Choroid plexus epithelial cell (primary cell): Measurements from ENCODE around the gene FUZ.

Experiments used
- DNase-seq: peaks from one replicate; pipeline ENCODE4 v3.0.0-alpha.2; 2010; ENCODE audit warnings: low read depth
- H3K4me3 ChIP-seq: 2 replicates; pipeline ENCODE4 v1.5.1; 2011; ENCODE audit warnings: low read depth, mild to moderate bottlenecking, control low read depth, low read length, moderate library complexity
- TF ChIP-seq, protein P1 (sequence below): conservative IDR thresholded peaks from 2 replicates; pipeline ENCODE4 v1.5.1; 2011; ENCODE audit warnings: low read depth, mild to moderate bottlenecking, control low read depth, inconsistent platforms, low read length, moderate library complexity

Gene FUZ

DNA sequence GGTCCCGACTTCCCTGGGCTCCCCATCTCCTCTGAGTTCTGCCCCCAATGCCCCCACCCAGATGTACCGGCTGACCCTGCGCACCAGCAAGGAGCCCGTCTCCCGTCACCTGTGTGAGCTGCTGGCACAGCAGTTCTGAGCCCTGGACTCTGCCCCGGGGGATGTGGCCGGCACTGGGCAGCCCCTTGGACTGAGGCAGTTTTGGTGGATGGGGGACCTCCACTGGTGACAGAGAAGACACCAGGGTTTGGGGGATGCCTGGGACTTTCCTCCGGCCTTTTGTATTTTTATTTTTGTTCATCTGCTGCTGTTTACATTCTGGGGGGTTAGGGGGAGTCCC is 6.5 kb downstream of the FUZ start:
- DNase-seq = no peak
- TF ChIP-seq, protein P1, sequence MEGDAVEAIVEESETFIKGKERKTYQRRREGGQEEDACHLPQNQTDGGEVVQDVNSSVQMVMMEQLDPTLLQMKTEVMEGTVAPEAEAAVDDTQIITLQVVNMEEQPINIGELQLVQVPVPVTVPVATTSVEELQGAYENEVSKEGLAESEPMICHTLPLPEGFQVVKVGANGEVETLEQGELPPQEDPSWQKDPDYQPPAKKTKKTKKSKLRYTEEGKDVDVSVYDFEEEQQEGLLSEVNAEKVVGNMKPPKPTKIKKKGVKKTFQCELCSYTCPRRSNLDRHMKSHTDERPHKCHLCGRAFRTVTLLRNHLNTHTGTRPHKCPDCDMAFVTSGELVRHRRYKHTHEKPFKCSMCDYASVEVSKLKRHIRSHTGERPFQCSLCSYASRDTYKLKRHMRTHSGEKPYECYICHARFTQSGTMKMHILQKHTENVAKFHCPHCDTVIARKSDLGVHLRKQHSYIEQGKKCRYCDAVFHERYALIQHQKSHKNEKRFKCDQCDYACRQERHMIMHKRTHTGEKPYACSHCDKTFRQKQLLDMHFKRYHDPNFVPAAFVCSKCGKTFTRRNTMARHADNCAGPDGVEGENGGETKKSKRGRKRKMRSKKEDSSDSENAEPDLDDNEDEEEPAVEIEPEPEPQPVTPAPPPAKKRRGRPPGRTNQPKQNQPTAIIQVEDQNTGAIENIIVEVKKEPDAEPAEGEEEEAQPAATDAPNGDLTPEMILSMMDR = no peak
- H3K4me3 ChIP-seq = no peak overlapping the region

DNA sequence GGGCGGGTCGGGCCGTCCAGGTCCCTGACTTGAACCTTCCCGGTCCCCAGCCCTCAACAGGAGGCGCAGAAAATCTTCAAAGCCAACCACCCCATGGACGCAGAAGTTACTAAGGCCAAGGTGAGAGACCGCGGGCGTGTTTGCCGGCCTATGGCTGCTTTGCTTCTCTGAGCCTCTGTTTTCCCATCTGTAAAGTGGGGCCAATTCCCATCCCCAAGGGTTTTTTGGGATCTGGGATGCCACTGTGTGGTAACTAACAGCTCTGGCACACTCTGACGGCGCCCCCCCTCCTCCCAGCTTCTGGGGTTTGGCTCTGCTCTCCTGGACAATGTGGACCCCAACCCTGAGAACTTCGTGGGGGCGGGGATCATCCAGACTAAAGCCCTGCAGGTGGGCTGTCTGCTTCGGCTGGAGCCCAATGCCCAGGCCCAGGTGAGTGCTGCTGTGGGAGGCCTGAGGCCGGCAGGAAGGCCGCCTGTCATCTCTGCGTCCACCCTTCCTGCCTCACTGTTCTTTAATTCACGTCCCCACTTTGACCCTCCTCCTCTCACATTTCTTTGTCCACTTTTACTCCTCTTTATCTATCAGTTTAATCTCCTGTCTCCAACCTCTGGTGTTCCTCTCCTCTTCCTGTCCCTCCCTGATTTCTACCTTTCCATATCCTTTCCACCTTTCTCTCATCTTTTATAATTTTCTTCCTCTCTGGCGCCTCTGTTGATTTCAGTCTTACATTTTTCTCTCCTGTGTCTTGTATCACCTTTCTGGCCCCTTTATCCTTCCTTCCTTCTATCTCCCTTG is 7.1 kb downstream of the FUZ start:
- no peak for DNase-seq
- TF ChIP-seq, protein P1 = no peak
- no peak overlapping the region for H3K4me3 ChIP-seq

DNA sequence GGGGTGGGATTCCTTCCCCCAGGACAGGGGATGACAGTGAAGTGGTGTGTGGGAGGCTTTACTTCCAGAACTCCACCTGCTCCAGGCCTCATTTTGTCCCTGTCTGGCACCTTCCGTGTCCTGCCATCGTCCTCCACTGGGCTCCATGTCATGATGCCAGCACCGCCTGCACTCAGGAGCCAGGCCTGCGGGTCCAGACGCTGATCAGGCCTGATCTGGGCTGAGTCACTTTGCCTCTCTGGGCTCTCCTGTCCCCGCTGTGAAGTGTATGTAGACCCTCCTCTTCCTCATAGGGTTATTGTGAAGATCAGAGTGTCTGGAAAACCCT is 9.6 kb downstream of the FUZ start:
- TF ChIP-seq, protein P1 = no peak
- DNase-seq = no peak
- H3K4me3 ChIP-seq = no peak overlapping the region

DNA sequence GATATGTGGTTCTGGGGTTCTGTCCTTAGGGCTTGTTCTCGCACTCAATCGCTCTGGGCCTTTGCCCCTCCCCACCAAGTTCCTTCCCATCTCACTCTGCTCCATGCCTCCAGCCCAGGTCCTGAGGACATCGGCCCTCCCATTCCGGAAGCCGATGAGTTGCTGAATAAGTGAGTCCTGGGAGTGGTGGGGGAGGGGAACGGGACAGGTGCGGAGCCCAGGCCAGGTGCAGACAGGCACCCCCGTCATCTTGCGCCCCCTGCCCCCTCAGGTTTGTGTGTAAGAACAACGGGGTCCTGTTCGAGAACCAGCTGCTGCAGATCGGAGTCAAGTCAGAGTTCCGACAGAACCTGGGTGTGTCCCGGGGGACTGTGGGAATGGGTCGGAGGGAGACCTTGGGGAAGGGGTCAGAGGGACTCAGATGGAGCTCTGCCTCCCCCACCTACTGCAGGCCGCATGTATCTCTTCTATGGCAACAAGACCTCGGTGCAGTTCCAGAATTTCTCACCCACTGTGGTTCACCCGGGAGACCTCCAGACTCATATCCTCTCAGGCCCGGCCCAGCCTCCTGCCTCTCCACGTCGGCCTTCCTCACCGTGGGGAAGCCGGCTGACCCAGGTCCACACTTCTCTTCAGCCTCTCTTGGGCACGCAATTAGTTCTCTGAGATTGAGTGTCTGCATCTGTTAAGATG is 10.1 kb downstream of the FUZ start:
- peak overlapping the region; percentile 72 for H3K4me3 ChIP-seq
- DNase-seq = no peak
- TF ChIP-seq, protein P1 = no peak

DNA sequence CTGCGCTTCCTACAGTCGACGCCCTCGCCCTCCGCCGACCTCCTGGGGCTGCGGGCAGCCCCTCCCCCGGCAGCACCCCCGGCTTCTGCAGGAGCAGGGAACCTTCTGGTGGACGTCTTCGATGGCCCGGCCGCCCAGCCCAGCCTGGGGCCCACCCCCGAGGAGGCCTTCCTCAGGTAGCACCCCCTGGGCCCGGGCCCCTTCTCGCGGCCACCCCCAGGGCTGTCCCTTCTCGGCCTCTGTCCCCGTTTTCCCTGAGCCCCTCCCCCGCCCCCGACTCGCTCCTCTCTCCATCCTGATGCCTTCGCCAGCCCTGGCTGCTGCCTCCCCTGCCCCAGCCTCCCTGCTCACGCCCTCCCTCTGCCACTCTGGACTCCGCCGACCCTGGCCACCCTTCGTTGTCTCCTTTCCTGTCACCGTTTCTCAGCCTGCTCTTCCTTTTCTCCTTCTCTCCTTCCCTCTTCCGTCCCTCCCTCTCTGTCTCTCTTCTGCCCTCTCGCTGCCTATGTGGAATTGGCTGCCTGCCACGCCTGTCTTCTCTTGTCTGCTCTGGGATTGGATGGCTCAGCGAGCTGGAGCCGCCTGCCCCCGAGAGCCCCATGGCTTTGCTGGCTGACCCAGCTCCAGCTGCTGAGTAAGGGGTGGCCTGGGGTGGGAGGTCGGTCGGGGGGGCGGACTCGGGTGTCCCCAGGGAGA is 11.0 kb downstream of the FUZ start:
- peak overlapping the region; percentile 72 for H3K4me3 ChIP-seq
- TF ChIP-seq, protein P1 = peak; percentile 73
- peak; percentile 93 for DNase-seq

DNA sequence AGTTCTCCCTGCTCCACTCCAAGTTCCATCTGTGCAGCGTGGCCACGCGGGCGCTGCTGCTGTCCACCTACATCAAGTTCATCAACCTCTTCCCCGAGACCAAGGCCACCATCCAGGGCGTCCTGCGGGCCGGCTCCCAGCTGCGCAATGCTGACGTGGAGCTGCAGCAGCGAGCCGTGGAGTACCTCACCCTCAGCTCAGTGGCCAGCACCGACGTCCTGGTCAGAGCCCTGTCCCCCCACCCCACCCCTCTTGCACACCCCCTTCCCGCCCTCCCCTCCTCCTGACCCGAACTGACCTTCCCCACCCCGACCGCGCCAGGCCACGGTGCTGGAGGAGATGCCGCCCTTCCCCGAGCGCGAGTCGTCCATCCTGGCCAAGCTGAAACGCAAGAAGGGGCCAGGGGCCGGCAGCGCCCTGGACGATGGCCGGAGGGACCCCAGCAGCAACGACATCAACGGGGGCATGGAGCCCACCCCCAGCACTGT is 11.6 kb downstream of the FUZ start:
- no peak for DNase-seq
- H3K4me3 ChIP-seq = peak overlapping the region; percentile 72
- TF ChIP-seq, protein P1 = no peak
